ENCODE results near the gene FCHSD2. TPM values are rescaled to one million over a fixed set of nuclear protein-coding genes. Genes with fewer than 3 reads are reported as not detected.

The FCHSD2 gene
- total RNA-seq, 1 donor from 2014 or later: 69.5 TPM

- H3K4me1 Mint-ChIP-seq (ENCODE audit: low read depth): peaks cover 15% of the 10 kb centered on the region
- H3K9me3 Mint-ChIP-seq (ENCODE audit: low read depth): no peaks in the 10 kb centered on the region
- H3K27me3 Mint-ChIP-seq (ENCODE audit: low read depth): no peaks in the 10 kb centered on the region
- H3K4me3 Mint-ChIP-seq (ENCODE audit: unreplicated experiment): no peak overlapping the region
- no peak overlapping the region for H3K27ac Mint-ChIP-seq (ENCODE audit: unreplicated experiment)
- TF ChIP-seq CTCF (IDR thresholded peaks at IDR 0.05): no peak
- DNase-seq (ENCODE audit: low spot score): no peak
- no peaks in the 10 kb centered on the region for H3K36me3 Mint-ChIP-seq (ENCODE audit: low read depth)
These were observed 214.7 kb downstream of the FCHSD2 start for GRCh38 chr11:72927380-72927779.

- Mint-ChIP-seq H3K27ac (ENCODE audit: unreplicated experiment) (no peak overlapping the region), H3K27me3 (ENCODE audit: low read depth) (no peaks in the 10 kb centered on the region), H3K4me3 (ENCODE audit: unreplicated experiment) (no peak overlapping the region), H3K9me3 (ENCODE audit: low read depth) (no peaks in the 10 kb centered on the region), H3K36me3 (ENCODE audit: low read depth) (peaks cover 4% of the 10 kb centered on the region), H3K4me1 (ENCODE audit: low read depth) (peaks cover 19% of the 10 kb centered on the region)
- TF ChIP-seq CTCF (IDR thresholded peaks at IDR 0.05): no peak
- DNase-seq (ENCODE audit: low spot score): no peak
These were observed 216.0 kb downstream of the FCHSD2 start for GRCh38 chr11:72926076-72926475.

GRCh38 chr11:72925656-72926055 is 216.5 kb downstream of the FCHSD2 start:
- TF ChIP-seq CTCF (IDR thresholded peaks at IDR 0.05): no peak
- peaks cover 19% of the 10 kb centered on the region for H3K4me1 Mint-ChIP-seq (ENCODE audit: low read depth)
- no peaks in the 10 kb centered on the region for H3K27me3 Mint-ChIP-seq (ENCODE audit: low read depth)
- no peaks in the 10 kb centered on the region for H3K9me3 Mint-ChIP-seq (ENCODE audit: low read depth)
- peaks cover 6% of the 10 kb centered on the region for H3K36me3 Mint-ChIP-seq (ENCODE audit: low read depth)
- DNase-seq (ENCODE audit: low spot score): no peak
- H3K27ac Mint-ChIP-seq (ENCODE audit: unreplicated experiment): no peak overlapping the region
- no peak overlapping the region for H3K4me3 Mint-ChIP-seq (ENCODE audit: unreplicated experiment)

- DNase-seq (ENCODE audit: low spot score): no peak
- peaks cover 11% of the 10 kb centered on the region for H3K4me1 Mint-ChIP-seq (ENCODE audit: low read depth)
- no peak overlapping the region for H3K27ac Mint-ChIP-seq (ENCODE audit: unreplicated experiment)
- no peak overlapping the region for H3K4me3 Mint-ChIP-seq (ENCODE audit: unreplicated experiment)
- no peaks in the 10 kb centered on the region for H3K27me3 Mint-ChIP-seq (ENCODE audit: low read depth)
- TF ChIP-seq CTCF (IDR thresholded peaks at IDR 0.05): peak; percentile 80
- H3K36me3 Mint-ChIP-seq (ENCODE audit: low read depth): peaks cover 9% of the 10 kb centered on the region
- no peaks in the 10 kb centered on the region for H3K9me3 Mint-ChIP-seq (ENCODE audit: low read depth)
These were observed 217.4 kb downstream of the FCHSD2 start for GRCh38 chr11:72924568-72925190.

GRCh38 chr11:72921028-72921716 is 220.9 kb downstream of the FCHSD2 start:
- no peaks in the 10 kb centered on the region for H3K9me3 Mint-ChIP-seq (ENCODE audit: low read depth)
- DNase-seq (ENCODE audit: low spot score): no peak
- TF ChIP-seq CTCF (IDR thresholded peaks at IDR 0.05): no peak
- H3K36me3 Mint-ChIP-seq (ENCODE audit: low read depth): peaks cover 11% of the 10 kb centered on the region
- no peak overlapping the region for H3K4me3 Mint-ChIP-seq (ENCODE audit: unreplicated experiment)
- H3K4me1 Mint-ChIP-seq (ENCODE audit: low read depth): peaks cover 10% of the 10 kb centered on the region
- H3K27me3 Mint-ChIP-seq (ENCODE audit: low read depth): no peaks in the 10 kb centered on the region
- no peak overlapping the region for H3K27ac Mint-ChIP-seq (ENCODE audit: unreplicated experiment)
